Stimulated activated CD4-positive, alpha-beta T cell treated with anti-CD3 and anti-CD28 coated beads, Interleukin-4, amount 100 ng/mL, for 4 hours (primary cell): ENCODE measurements around the gene MB.

Experiments
- DNase-seq, 2 experiments: peaks; one replicate each; pipeline ENCODE4 v3.0.0-alpha.2; 2020

MB gene

DNA sequence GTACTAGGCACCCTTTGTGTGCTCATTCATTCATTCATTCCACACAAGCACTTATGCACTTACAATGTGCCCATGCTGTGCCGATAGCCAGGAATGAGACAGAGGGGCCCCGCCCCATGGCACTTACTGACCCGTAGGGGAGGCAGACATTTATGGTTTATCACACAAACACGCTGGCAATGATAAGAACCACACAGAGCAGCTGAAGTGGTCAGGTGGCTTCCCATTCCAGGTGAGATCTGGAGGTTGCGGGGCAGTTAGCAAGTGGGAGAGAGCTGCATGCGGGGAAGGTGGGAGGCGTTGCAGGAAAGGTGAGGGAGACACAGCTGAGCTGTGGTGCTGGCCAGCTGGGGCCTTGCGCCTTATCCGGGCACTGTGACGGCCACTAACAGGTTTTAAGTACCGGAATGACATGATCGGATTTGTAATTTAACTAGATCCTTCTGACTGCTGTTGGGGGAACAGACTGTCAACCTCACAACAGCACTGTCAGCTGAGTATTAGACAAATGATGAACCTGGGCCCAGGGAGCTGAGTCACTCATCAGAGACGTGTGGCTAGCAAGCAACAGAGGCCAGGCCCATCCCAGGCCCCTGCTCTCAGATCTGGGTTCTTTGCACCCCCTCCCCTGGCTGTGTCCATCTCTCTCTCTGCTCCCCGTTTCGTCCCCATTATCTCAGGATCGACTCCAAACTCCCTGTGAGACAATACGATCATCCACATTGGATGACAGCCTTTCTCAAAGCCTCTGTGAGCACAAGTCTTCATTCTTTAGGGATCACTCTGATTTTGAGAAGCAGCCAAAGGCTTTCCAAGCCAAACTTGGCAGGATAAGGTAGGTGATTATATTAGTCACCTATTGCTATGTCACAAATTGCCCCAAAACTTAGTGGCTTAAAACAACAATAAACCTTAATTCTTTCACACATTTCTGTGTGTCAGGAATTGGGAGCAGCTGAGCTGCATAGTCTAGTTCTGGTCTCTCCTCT, 48.1 kb downstream of the MB start:
- no peak for DNase-seq

DNA sequence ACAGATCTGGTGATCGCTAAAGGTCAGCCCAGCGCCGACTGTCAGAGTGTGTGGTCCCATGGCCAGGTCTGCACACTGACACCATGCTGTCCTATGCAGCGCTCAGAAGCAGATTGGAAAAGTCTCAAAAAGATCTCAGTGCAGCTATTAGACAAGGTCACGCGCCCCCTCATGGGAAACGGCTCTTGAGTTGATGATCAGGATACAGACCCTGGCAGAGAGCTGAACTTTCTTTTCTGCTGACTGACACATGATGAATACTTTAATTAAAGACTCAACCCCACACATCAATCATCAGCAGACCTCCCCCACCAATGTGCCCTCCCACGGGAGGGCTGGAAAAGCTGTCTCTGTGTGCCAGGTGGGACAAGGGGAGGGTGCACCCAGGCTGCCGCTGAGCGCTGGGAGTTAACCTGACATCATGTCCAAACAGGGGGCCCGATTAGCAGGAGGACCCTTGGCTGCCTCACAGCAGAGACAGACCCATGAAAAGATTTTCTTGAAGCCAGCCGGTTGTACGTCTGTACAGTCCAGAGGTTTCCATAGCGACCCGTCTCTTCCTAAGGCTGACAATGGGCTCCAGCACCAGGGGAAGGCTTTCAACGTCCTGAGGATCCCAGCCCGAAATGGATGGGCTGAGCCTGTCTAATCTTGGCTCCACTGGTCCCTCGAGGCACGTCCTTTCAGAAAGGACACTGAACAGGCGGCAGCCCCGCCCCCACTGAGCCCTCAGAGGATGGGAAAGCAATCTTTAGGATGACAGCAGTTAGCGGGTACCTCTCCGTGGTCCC, 49.6 kb downstream of the MB start:
- no peak for DNase-seq

DNA sequence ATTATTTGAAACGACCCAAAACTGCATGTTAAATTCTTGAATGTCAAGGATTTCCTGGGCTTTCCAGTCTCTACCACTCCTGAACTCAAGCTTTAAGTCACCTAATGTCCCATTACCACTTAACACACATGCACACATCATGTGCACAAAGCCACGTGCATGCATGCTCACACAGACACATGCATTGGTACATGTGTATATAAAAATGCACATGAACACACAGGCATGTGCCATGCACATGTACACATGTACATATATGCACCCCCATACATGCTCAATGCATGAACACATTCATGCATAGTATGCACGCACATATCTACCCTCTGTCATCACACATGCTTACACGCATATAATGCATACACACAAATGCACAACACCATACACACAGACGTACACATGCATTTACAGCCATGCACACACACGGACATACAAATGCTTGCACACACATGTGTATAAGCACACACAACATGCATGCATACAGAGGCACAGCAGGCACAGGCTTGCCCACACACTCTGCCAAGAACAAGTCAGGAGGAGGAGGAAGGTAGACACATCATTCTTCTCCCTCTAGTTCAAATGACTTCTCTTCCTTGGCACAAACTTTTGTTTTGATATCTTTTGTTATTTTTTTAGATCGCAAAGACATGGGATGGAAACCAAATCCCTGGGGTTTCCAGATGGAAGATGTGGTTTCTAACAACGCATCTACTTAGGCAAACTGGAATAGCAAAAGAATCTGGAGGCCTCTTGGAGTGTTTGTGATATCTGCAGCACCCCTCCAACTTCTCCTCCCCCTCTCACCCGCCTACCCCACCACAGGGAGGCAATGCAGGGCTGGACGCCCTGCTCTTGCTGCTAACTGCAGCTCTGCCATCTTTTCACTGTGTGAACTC, 51.9 kb downstream of the MB start:
- DNase-seq: no peak

DNA sequence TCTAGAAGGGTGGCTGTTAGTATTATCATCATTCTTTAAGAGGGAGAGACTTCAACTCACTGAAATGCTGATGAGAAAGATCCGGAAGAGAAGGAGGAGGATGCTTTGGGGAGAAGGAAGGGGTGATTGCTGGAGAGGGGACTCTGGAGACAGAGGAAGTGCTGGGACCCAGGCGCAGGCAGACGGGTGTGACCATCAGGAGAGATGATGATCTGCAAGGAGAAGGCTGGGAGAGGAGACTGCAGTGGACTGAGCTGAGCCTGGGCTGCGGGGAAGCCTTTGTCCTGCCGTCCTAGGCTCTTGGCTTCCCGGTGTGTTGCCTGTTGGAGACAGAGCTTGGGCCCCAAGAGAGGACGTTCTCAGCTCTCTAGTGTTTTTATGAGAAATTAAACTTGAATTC, 53.9 kb downstream of the MB start:
- DNase-seq: no peak

DNA sequence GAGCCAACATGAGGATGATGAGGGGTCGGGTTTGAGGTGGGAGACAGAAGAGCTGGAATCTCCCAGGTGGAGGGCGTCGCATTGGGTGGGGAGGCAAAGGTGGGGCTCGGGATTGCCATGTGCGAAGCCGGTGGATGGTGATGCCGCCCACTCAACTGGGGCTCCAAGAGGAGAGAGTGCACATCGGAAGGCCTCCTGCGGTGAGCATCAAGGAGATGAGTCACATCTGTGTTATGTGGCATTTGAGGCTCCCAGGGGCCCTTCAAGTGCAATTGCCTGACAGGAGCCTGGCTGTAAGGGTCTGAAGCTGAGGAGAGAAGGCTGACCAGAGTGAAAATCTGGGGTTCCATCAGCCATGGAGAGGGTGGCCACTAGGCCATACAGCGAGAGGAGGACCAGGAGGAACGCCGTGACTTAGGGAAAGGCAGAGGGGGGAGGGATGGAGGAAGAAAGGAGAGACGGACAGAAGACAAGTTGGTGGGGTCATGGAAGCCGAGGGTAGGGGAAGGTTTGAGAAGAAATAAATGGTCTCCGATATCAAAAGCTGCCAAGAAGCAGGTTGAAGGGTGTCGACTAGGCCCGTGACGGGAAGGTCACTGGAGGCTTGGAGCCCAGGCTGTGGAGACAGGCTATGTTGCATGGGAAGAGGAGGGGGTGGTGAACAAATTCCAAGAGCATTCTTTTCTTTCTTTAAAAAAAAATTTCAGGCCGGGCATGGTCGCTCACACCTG, 55.2 kb downstream of the MB start:
- DNase-seq: no peak

DNA sequence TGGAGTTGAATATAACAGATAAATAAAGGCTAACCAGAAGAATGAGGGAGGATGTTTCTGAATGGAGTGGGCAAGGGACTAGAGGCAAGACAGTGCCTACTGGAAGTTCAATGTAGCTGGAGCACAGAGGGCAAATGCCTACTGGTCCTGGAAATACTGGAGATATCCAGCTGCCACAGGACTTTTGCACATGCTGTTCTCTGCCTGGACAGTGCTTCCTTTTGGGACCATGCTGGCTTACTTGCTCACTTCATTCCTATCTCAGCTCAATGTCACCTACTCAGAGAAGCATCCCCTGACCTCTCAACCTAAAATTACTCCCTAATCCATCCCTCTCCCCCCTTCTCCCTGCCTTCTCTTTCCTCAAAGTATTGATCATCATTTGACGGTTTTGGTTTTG, 56.3 kb downstream of the MB start:
- no peak for DNase-seq

DNA sequence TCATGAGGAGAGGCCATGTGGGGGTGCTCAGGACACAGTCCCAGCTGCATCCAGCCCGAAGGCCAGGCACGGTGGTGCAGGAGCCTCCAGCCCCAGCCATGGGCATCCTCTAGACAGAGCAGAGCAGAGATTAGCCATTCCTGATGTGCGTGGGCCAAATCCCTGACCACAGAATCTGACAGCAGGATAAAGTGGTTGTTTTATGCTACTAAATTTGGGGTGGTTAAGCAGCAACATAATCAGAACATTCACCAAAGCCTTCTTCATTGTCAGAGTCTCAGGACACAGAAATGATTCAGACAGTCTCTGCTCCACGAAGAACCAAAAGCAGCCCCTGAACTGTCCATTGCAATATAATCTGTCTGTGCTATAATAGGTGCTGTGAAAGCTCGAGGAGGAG, 56.8 kb downstream of the MB start:
- DNase-seq: no peak

DNA sequence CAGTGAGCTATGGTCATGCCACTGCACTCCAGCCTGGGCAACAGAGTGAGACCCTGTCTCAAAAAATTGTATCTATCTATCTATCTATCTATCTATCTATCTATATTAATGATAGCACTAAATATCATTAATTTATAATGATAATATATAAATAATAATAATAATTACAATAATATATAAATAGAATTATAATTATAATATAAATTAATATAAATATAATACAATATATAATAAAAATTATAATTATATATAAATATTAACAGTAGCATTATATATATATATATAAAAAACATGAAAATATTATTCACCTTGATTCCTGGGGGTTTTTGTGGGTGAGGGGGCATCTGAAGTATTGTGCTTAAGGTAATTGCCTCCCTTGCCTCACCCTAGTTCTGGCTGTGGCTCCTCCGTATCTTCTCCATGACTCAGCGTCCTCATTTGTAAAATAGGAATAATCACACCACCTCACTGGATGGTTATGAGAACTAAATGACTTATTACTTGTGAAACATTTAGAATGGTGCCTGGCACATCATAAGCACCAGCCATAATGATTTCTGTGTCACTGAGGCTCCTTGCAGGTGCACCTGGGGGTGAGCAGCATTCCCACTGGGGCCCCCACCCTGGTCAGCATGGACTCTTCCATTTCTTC, 57.6 kb downstream of the MB start:
- DNase-seq: no peak

DNA sequence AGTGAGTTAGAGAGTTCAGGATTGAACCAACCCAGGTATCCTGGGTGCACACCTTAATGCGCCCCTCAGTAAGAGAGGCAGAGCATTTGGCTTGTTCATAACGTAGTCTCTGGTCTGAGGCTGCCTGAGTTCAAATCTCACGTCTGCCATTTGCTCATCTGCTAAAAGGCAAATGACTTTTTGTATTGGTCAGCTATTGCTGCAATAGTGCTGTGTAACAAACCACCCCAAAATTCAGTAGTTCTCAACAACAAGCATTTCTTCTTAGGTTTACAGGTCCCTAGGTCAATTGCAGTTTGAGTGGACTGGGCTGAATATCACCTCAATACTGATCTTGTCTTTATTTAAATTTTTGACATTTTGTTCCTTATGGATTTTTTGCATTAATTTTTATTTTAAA, 58.4 kb downstream of the MB start:
- DNase-seq: no peak

DNA sequence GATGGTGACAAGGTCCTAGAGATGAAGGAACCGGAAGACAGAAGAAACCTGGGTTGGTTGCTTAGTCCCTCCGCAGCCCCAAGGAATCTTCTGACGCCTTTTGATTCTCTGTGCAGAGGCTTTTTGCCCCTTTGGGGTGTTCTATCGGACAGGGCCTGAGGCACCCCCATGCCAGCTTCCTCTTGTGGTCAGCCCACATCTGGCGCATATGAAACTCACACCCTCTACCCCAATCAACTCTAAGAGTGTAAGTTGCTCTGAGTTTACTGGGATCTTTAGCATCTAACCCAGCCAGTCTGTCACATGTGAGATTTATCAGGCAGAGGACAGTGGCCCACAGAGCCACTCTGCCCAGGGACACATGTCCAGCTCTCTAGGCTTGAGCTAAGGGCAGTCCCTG, 59.1 kb downstream of the MB start:
- DNase-seq: no peak
